GM19240 (cell line): Measurements from ENCODE around the gene POM121.
"Not testable (repeated sequence)": the region's sequence is repeated elsewhere in the genome, so short reads cannot be mapped to it uniquely, and the experiment has no call there.

ENCODE experiments used
- DNase-seq: peaks from one replicate; pipeline ENCODE4 v3.0.0; 2011; ENCODE audit warnings: low spot score; ENCODE audit not compliant: insufficient read length

Gene POM121

DNA sequence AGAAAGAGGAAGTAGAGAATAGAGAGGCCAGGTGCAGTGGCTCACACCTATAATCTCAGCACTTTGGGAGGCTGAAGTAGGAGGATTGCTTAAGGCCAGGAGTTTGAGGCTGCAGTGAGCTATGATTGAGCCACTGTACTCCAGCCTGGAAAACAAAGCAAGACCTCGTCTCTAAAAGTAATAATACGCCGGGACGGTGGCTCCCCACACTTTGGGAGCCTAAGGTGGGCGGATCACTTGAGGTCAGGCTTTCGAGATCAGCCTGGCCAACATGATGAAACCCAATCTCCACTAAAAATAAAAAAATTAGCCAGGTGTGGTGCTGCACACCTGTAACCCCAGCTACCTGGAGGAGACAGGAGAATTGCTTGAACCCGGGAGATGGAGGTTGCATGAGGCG, 70.6 kb downstream of the POM121 start:
- DNase-seq = not testable (repeated sequence)

DNA sequence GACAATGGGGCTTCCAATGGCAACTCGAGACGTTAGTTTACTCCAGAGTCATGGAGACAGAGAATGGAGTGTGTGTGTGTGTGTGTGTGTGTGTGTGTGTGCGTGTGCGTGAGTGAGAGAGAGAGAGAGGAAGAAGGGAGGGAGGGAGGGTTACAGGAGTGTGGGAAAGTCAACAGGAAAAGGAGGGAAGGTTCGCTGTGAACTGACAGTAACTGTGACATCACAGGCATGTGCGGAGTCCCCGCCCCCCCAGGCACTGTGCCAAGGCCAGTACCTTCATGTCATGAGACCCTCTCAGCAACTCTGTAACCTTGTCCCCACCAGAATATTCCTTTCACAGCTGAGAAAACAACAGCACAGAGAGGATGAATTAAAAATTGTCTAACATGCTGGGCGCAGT, 72.6 kb downstream of the POM121 start:
- DNase-seq = not testable (repeated sequence)

DNA sequence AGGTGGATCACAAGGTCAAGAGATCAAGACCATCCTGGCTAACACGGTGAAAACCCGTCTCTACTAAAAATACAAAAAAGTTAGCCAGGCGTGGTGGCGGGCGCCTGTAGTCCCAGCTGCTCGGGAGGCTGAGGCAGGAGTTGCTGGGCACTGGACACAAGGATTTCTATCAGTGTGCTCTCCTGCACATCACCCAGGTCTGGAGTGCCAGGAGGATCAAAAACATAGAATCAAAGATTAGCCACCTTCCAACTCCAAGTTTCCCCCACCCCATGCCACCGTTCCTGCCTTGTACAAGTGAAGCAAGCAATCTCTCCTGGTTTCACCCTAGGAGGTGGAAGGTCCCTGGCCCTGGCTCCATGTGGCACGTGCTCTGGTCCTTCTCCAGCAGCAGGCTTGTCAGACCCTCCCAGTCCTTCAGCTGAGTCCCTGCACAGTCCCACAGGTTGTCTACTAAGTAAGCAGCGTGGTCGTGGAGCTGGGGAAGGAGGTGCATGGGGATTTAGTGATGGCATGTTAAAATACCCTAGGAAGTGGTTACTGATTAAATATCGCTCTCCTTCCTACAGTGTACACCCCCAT, 73.1 kb downstream of the POM121 start:
- not testable (repeated sequence) for DNase-seq
